Heart left ventricle (tissue), 13 donors: Measurements from ENCODE around the gene NLRP3.

Source experiments
- POLR2A ChIP-seq, 2 donors: fragments of 450-650 bp; IDR thresholded peaks; one replicate each; pipeline ENCODE4 v1.6.1; 2017; ENCODE audit warnings: antibody characterized with exemption in 2 of 2, mild to moderate bottlenecking in 2 of 2, moderate library complexity in 2 of 2
- TF ChIP-seq, protein P1 (sequence below), 12 donors: fragments of 200-600 bp; sonication (generic) in 4 of 12; IDR thresholded peaks; one replicate each; pipeline versions ENCODE4 v1.5.0 to v1.8.0; 2018 to 2022; ENCODE audit warnings: antibody characterized with exemption in 12 of 12, mild to moderate bottlenecking in 5 of 12
- donor health status: ischemic (EF 13 %, LVEDD 7.1; RV severe dilation, severe dysfunction).
- donor health status: DM: no; HTN: yes; CAD: no.
- donor health status: DM: no; HTN: no; CAD: no.
- donor health status: ischemic (EF 25% LVEDD 6.9; RV normal size, moderate dysfunction).
- donor health status: ischemic (EF 25% LVEDD 5.7; RV mildly dilated, moderate dysfunction).
- donor health status: ischemic (EF 35%, LVEDD 5.7; RV mildly dilated, moderate dysfunction).
- donor health status: nonischemic (EF 11% LVEDD 7.7; RV severe dilation, severe dysfunction).
- donor health status: DM: yes; HTN: yes; CAD: no.
- donor health status: PGD.
- donor health status: ischemic (EF 29% LVEDD 5.4; RV normal size, mild dysfunction).
- donor health status: nonischemic (EF 23%, LVEDD 6.1; RV moderate dilation, normal function).

DNA sequence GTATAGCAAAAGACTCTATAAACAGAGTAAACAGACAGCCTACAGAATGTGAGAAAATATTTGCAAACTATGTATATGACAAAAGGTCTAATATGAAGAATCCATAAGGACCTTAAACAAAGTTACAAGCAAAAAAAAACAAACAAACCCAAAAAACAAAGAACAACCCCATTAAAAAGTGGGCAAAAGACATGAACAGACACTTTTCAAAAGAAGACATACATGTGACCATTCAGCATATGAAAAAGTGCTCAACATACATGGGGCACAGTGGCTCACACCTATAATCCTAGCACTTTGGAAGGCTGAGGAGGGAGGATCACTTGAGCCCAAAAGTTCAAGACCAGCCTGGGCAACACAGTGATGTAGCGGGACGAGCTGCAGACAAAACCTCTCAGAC, 59.8 kb downstream of the NLRP3 start:
- TF ChIP-seq, protein P1, sequence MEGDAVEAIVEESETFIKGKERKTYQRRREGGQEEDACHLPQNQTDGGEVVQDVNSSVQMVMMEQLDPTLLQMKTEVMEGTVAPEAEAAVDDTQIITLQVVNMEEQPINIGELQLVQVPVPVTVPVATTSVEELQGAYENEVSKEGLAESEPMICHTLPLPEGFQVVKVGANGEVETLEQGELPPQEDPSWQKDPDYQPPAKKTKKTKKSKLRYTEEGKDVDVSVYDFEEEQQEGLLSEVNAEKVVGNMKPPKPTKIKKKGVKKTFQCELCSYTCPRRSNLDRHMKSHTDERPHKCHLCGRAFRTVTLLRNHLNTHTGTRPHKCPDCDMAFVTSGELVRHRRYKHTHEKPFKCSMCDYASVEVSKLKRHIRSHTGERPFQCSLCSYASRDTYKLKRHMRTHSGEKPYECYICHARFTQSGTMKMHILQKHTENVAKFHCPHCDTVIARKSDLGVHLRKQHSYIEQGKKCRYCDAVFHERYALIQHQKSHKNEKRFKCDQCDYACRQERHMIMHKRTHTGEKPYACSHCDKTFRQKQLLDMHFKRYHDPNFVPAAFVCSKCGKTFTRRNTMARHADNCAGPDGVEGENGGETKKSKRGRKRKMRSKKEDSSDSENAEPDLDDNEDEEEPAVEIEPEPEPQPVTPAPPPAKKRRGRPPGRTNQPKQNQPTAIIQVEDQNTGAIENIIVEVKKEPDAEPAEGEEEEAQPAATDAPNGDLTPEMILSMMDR (IDR thresholded peaks at IDR 0.05), result no peak
- no peak for TF ChIP-seq POLR2A (IDR thresholded peaks at IDR 0.05)
